Measurements from ENCODE around the gene CDCA3.

GRCh38 chr12:6817098-6817497, 34.0 kb downstream of the CDCA3 start:
- TF ChIP-seq ETV6 (CRISPR knock-in tag; IDR thresholded peaks at IDR 0.05) (no peak), CREB1 (CRISPR knock-in tag; IDR thresholded peaks at IDR 0.05) (no peak), ZBTB43 (CRISPR knock-in tag; IDR thresholded peaks at IDR 0.05) (no peak), CTCF (IDR thresholded peaks at IDR 0.05) (no peak)
